Activated CD4-positive, alpha-beta T cell treated with anti-CD3 and anti-CD28 coated beads, Interleukin-2, amount 50 U/mL, for 48 hours (primary cell): ENCODE results near the gene MROH7.

Source experiments
- DNase-seq, 2 experiments: peaks; one replicate each; pipeline ENCODE4 v3.0.0-alpha.2; 2020

Gene MROH7

GRCh38 chr1:54744696-54745095 lies 103.1 kb downstream of the MROH7 start:
- DNase-seq, result no peak

GRCh38 chr1:54745274-54745673 lies 103.7 kb downstream of the MROH7 start:
- no peak for DNase-seq

GRCh38 chr1:54745864-54746263 lies 104.3 kb downstream of the MROH7 start:
- no peak for DNase-seq

DNA sequence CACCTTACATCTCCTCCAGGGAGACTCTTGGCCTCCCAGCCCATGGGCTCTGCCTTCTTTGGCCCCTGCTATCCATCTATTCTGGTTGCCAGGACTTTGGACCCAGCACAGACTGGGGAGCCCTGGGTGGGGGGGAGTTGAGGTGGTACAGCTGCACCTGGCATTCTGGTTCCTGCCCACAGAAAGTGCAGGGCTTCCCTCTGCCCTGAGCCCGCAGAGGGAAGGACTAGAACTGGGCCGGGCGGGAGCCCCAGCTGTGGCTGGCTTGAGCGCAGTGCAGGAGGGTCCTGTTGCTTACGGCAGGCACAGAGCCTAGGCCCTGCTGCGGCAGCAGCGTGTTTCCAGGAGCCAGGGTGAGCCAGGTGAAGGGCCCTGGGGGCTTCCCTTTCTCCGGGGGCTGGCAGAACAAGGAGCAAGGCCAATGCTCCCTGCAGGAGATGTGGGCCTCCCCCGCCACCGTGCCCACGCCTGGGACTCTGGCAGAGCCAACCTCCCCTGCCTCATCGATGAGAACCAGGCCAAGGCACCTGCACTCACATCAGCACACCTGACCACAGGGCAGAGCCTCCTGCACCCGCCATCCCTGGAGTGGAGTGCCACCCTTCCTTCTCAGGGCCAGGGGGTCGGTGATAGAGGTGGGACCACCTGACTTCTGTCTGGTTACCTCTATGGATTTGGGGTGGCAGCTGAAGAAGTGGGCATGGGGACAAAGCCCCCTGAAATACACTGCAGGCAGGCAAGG lies 106.7 kb downstream of the MROH7 start:
- no peak for DNase-seq

GRCh38 chr1:54750596-54750995 lies 109.0 kb downstream of the MROH7 start:
- DNase-seq, result no peak

DNA sequence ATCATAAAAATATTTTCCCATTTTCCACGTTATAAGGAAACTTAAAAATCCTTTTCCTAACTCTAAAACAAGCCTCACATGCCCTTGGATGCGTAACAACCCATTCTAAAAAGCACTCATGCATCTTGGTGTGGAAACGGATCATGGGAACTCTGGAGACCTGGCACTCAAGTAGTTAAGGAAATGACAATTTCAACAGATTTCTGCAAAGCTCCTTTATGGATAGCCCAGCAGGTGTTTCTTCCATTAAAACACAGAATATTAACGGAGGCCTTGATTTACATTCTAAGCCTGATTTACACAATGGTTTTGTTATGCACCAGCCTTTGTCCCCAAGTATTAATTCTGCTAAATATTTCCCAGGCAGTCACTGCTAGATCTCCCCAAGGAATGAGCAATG lies 109.8 kb downstream of the MROH7 start:
- no peak for DNase-seq

DNA sequence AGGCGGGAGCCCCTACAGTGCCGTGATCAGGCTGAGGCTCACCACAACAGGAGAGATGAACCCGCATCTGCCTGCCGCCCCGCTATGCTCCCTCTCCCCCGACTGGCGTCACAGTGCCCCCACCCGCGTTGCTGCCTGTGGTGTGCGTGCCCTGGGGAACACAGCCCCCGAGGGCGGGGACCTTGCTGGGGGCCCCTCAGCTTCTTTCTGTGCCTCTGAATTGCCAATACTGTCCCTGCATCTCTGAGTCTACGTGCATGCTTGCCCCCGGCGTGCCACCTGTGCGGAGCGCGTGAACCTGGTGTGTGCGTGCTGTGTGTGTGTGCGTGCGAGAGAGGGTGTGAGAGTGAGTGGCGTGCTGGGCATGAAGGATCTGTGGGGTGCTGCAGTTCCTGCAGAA lies 112.5 kb downstream of the MROH7 start:
- DNase-seq, result no peak

DNA sequence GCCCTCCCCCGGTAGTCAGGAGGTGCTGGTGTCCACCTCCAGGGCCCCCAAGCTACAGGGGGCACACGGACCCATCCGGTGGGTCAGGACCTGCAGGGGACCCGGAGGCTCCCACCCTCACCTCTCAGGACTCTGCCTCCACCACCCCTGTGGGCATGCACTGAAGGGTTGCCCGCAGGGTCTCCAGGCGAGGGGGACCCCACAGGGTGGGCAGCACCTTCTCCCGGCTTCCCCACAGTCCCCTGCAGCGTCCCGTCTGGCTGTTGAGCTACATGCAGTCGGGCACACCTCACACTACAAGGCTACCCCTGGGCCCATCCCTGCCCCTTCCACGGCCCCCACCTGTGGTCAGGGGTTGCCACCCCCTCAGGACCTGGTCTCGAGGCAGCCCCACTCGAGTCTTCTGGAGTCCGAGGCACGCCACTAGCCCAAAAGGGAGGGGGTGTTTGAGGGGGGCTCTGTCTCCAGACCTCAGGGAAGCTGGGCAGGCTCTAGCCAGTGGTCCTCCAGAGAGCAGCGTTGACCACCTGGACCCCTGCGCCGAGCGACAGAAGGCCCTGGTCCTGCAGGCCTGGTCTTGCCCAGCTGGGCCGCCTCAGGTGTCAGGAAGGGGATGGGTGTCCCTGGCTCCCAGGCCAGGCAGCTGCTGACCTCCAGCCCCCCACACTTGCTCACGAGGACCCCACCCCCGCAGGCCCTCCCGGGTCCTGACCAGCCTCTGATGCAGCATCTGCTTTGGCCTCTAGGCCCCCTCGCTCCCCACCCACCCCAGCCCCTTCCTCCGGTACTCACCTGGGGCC lies 113.1 kb downstream of the MROH7 start:
- DNase-seq, result no peak

DNA sequence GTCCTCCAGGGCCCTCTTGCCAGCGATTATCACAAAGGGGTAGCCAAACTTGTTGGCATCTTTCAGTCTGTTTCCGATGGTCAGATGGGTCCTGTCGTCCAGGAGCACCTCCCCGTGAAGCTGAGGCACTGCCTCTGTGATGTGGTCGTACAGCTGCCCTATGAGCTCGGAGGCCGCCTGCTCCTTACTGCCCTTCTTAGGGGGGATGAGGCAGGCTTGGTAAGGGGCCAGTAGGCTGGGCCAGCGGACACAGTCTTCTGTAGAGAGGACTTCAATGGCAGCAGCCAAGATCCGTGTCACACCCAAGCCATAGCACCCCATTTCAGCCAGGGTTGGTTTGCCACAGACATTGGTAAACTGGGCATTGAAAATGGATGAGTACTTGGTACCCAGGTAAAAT lies 116.2 kb downstream of the MROH7 start:
- no peak for DNase-seq

DNA sequence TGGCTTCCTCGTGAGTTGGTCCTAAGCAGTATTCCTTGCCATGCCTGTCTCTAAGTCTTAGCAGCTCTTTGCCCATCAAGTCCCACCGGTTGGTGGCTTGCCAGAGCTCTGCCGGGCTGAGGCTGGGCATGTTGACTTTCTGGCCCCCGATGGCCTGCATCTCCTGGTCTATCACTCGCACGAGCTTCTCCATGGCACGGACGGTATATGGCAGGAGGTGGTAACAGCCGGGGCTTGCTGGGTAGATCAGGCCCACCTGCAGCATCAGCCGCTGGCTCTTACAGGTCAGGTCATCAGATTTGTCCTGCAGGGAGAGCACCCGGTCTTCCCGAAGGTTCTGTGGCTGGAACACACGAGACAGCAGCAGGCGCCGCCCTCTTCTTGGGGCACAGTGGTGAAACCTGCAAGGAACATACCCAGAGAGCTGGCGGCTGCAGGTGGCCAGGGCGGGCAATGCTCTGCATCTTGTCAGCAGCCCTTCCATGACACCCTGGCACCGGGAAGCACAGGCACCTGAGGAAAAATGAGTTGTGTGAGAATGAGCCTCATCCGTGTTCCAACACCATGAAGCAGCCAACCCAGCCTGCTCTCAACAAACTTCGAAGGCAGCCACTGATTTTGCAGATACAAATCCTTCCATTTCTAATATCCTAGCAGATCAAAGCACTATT lies 117.2 kb downstream of the MROH7 start:
- no peak for DNase-seq
